Measurements from ENCODE around the gene ZBED5. TPM values are rescaled to one million over a fixed set of nuclear protein-coding genes. Genes with fewer than 3 reads are reported as not detected.

The ZBED5 gene
- total and polyA plus RNA-seq, 9 of the 15 experiments (the other 6 are each of a cell fraction or from before 2014, with no cell fraction given), result 12.4 to 70.7 (median 26.8) TPM

- TF ChIP-seq ZNF318 (IDR thresholded peaks at IDR 0.05; ENCODE audit: borderline replicate concordance in 1 of 2, low read depth in 1 of 2) (peak in 1 of 2 experiments; percentile 24; a peak in 1 of 4 replicates), HMG20A (CRISPR knock-in tag; conservative IDR thresholded peaks at IDR 0.05) (no peak), ATF4 (CRISPR knock-in tag; IDR thresholded peaks at IDR 0.05) (no peak), ARID4B (CRISPR knock-in tag; IDR thresholded peaks at IDR 0.05) (peak; percentile 17; the same call in 1 of the 2 replicates), MXD1 (CRISPR knock-in tag; IDR thresholded peaks at IDR 0.05; ENCODE audit: borderline replicate concordance, poor library complexity, severe bottlenecking) (no peak), MAZ (CRISPR knock-in tag; conservative IDR thresholded peaks at IDR 0.05 in 1 of 2, IDR thresholded peaks at IDR 0.05 in 1 of 2) (peak; percentile 65 to 80), IRF2 (CRISPR knock-in tag; IDR thresholded peaks at IDR 0.05) (no peak), ETS1 (conservative IDR thresholded peaks at IDR 0.05; ENCODE audit: control insufficient read depth, low read depth, low read length) (peak; percentile 11)
Observed at GRCh38 chr11:10899121-10899830, 41.4 kb upstream of the ZBED5 start (continued).
